GM10248 (cell line): ENCODE measurements around the gene PLEKHF1.

ENCODE experiments used
- CTCF ChIA-PET: fragments of 300-600 bp; sonication (Branson Sonifier 250); formaldehyde crosslinking; extraction: SDS; loops from one replicate; lab custom pipeline; 2021; ENCODE audit warnings: antibody characterized with exemption; lab: Yijun Ruan, JAX
- POLR2A ChIA-PET: fragments of 350-650 bp; sonication (Branson Sonifier 250); formaldehyde crosslinking; extraction: SDS; loops from one replicate; lab custom pipeline; 2020; ENCODE audit warnings: antibody characterized with exemption; lab: Yijun Ruan, JAX
- DNase-seq: peaks from one replicate; pipeline ENCODE4 v3.0.0; 2012; ENCODE audit errors: extremely low spot score
- TF ChIP-seq, protein P1 (sequence below): IDR thresholded peaks from 2 replicates; pipeline ENCODE4 v1.5.1; 2012; ENCODE audit warnings: mild to moderate bottlenecking, low read depth; ENCODE audit errors: extremely low read depth, missing control alignments, control extremely low read depth

Gene PLEKHF1

DNA sequence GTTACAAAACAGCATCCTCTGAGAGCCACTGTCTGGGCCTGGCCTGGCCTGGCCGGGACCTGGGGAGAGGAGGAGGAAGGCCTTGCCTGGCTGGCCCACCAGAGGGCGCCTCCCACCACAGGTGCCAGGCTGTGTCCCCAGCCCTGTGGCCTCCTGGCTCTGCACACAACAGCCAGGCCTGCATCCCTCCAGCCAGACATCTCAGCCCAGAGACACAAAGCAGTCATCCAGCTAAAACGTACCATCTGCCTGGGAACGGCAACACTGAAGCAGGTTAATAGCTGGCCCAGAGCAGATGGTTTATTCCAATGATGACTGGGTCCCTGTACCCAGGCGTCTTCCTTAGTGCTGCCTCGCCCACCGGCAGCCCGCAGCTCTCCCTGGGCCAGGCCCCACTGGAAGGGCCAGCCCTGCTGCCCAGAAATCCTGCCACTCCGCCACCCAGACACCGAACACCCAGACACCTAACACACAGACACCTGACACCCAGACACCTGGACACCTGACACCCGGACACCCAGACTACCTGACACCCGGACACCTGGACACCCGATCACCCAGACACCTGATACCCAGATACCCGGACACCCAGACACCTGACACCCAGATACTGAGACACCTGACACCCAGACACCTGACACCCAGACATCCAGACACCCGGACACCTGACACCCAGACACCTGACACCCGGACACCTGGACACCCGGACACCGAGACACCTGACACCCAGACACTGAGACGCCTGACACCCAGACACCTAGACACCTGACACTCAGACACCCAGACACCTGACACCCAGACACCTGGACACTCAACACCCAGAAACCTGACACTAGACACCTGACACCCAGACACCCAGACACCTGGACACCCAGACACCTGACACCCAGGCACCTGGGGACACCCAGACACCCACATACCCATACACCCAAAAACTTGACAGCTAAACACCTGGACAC is 29.7 kb downstream of the PLEKHF1 start:
- TF ChIP-seq, protein P1, sequence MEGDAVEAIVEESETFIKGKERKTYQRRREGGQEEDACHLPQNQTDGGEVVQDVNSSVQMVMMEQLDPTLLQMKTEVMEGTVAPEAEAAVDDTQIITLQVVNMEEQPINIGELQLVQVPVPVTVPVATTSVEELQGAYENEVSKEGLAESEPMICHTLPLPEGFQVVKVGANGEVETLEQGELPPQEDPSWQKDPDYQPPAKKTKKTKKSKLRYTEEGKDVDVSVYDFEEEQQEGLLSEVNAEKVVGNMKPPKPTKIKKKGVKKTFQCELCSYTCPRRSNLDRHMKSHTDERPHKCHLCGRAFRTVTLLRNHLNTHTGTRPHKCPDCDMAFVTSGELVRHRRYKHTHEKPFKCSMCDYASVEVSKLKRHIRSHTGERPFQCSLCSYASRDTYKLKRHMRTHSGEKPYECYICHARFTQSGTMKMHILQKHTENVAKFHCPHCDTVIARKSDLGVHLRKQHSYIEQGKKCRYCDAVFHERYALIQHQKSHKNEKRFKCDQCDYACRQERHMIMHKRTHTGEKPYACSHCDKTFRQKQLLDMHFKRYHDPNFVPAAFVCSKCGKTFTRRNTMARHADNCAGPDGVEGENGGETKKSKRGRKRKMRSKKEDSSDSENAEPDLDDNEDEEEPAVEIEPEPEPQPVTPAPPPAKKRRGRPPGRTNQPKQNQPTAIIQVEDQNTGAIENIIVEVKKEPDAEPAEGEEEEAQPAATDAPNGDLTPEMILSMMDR = peak; percentile 93
- DNase-seq = peak; percentile 83
- ChIA-PET POLR2A (no interaction called here), CTCF (interaction anchor here (0.6 to 6.0 kb wide), 20 partner anchors 9 to 179 kb away, joined by 3 to 115 read pairs (median 5); partner anchors contain the start of genes C19orf12, PLEKHF1 and POP4)

- DNase-seq = no peak
- TF ChIP-seq, protein P1 = no peak
- ChIA-PET CTCF (interaction anchor here (6.0 kb wide), 1 partner anchor 19 kb away, joined by 102 read pairs; the partner anchor contains the start of gene C19orf12), POLR2A (no interaction called here)
Observed at GRCh38 chr19:29695765-29696564, 30.7 kb downstream of the PLEKHF1 start.

GRCh38 chr19:29696565-29696846 is 31.2 kb downstream of the PLEKHF1 start:
- POLR2A ChIA-PET = no interaction called here
- CTCF ChIA-PET = no interaction called here
- TF ChIP-seq, protein P1 = no peak
- DNase-seq = no peak

DNA sequence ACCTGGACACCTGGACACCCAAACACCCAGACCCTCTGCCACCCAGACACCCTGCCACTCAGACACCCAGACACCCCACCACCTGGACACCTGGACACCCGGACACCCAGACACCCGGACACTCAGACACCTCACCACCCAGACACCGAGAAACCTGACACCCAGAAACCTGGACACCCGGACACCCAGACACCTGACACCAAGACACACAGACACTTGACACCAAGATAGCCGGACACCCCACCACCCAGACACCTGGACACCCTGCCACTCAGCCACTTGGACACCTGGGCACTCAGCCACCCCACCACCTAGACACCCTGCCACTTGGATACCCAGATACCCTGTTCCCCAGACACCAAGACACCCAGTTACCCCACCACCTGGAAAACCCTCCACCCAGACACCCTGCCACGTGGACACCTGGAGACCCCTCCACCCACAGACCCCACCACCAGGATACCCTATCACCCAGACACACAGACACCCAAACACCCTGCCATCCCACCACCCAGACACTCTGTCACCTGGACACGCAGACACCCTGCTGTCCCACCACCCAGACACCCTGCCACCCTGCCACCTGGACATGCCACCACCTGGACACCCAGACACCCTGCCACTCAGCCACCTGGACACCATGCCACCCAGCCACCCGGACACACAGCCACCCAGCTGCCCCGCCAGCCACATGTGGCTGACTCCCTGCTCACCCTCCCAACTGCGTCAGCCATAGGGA is 32.4 kb downstream of the PLEKHF1 start:
- TF ChIP-seq, protein P1 = no peak
- CTCF ChIA-PET = interaction anchor here (0.9 to 2.6 kb wide), 2 partner anchors 19 to 88 kb away, joined by 6 to 9 read pairs; no protein-coding TSS in a partner anchor
- no peak for DNase-seq
- POLR2A ChIA-PET = no interaction called here

- TF ChIP-seq, protein P1 = no peak
- POLR2A ChIA-PET = no interaction called here
- CTCF ChIA-PET = interaction anchor here (1.3 to 2.6 kb wide), 5 partner anchors 13 to 90 kb away, joined by 3 to 11 read pairs (median 6); partner anchors contain the start of gene C19orf12
- DNase-seq = no peak
Observed at GRCh38 chr19:29699861-29700260, 34.6 kb downstream of the PLEKHF1 start.
